Adrenal gland (tissue), 12 donors: Measurements from ENCODE around the gene OXSR1. TPM values are rescaled to one million over a fixed set of nuclear protein-coding genes. Genes with fewer than 3 reads are reported as not detected.

ENCODE experiments used
- DNase-seq, 7 donors: peaks; one replicate each; pipeline ENCODE4 v3.0.0-alpha.2; 2019 to 2020
- H3K27ac ChIP-seq, 5 donors: fragments of 200-600 bp; sonication (generic) in 4 of 5; 1 replicate in 3 of 5; 2 replicates in 2 of 5; pipeline versions ENCODE4 v1.5.1 to v1.8.0; 2016 to 2020; ENCODE audit warnings: mild to moderate bottlenecking in 1 of 5
- H3K27me3 ChIP-seq: fragments of 200-600 bp; 2 replicates; pipeline ENCODE4 v1.8.0; 2021
- H3K36me3 ChIP-seq, 2 donors: fragments of 200-600 bp; replicated peaks in 1 of 2; 1 replicate in 1 of 2; 2 replicates in 1 of 2; pipeline versions ENCODE4 v1.5.1 to v1.8.0; 2018 to 2022
- H3K4me1 ChIP-seq, 2 donors: fragments of 200-600 bp; replicated peaks in 1 of 2; 1 replicate in 1 of 2; 2 replicates in 1 of 2; pipeline versions ENCODE4 v1.5.1 to v1.8.0; 2018 to 2021
- H3K4me3 ChIP-seq, 4 donors: fragments of 200-600 bp; sonication (generic) in 3 of 4; one replicate each; pipeline ENCODE4 v1.5.1; 2016 to 2018
- H3K9me3 ChIP-seq, 3 donors: fragments of 200-600 bp; sonication (generic) in 1 of 3; replicated peaks in 1 of 3; 1 replicate in 2 of 3; 2 replicates in 1 of 3; pipeline versions ENCODE4 v1.5.1 to v1.8.0; 2016 to 2021
- CTCF ChIP-seq, 6 experiments: fragments of 450-650 bp in 4 of 6; fragments of 200-600 bp in 2 of 6; sonication (generic) in 1 of 6; IDR thresholded peaks; 1 replicate in 5 of 6; 2 replicates in 1 of 6; pipeline versions ENCODE4 v1.5.1 to v1.8.0; 2016 to 2021; ENCODE audit warnings: antibody characterized with exemption in 6 of 6, mild to moderate bottlenecking in 2 of 6, moderate library complexity in 1 of 6
- POLR2A ChIP-seq, 2 donors: fragments of 450-650 bp; IDR thresholded peaks; one replicate each; pipeline ENCODE4 v1.6.1; 2017; ENCODE audit warnings: antibody characterized with exemption in 2 of 2, mild to moderate bottlenecking in 2 of 2, moderate library complexity in 1 of 2
- WGBS, 4 donors: extraction: QIAGEN DNeasy Blood & Tissue Kit in 2 of 4; methylation state at CpG; one replicate each; pipeline versions ENCODE4 v1.1.5 to v1.1.7; 2013 to 2017; 5-methylcytosine and 5-hydroxymethylcytosine counted together
- intact Hi-C, 2 donors: fragments of 100-400 bp; cut with DNase I; formaldehyde crosslinking; loops; one replicate each; pipeline versions ENCODE4 v1.14.1 to v1.15.0; 2022 to 2023
- polyA plus RNA-seq, 3 donors: library from polyadenylated mRNA; stranded (reverse); fragments of 200-250 nt in 2 of 3; fragments of 350-450 nt in 1 of 3; fragmentation: Illumina TruSeq in 1 of 3; extraction: RNeasy Lipid Tissue Mini Kit (QIAGEN cat#74804) in 1 of 3; gene quantifications; one replicate each; pipeline ENCODE4 v1.2.3, GENCODE V29; 2013 to 2014
- total RNA-seq, 9 donors: library from RNA; depleted of rRNA in 4 of 9; stranded (reverse); fragments of >200 nt in 4 of 9; fragments of 120-200 nt in 1 of 9; fragmentation: NEBNext Ultra II Directional in 1 of 9; extraction: Animal tissue kit (Norgen Biotek cat#: 25700) in 1 of 9; gene quantifications; one replicate each; pipeline versions ENCODE4 v1.1.0 to v1.2.4, GENCODE V29; 2013 to 2023
- donor health status: healthy with polysubstance abuse.
- donor health status: Bipolar disorder and iron deficiency.
- donor health status: DM: yes; HTN: yes; CAD: no.
- donor health status: DM: no; HTN: no; CAD: no.
- donor health status: DM: no; HTN: no; CAD: no.
- donor health status: DM: yes; HTN: yes; CAD: no.

Gene OXSR1
- total and polyA plus RNA-seq, 12 donors = 14.8 to 47.5 (median 29.3) TPM

DNA sequence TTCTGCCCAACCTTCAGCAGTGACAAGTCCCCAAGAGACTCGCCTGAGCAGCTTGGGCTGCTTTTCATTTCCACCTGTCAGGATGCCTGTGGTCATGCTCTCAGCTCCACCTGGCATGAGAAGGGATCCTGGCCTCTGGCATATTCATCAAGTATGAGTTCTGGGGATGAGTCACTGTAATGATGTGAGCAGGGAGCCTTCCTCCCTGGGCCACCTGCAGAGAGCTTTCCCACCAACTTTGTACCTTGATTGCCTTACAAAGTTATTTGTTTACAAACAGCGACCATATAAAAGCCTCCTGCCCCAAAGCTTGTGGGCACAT, 23.4 kb upstream of the OXSR1 start:
- DNase-seq = peak in 1 of 7 donors; percentile 46
- intact Hi-C loops = loop anchor here in 1 of 2 donors (10.0 kb wide), 1 partner anchor 343 kb away; no protein-coding TSS in a partner anchor
- Histone ChIP-seq H3K36me3 (peaks cover 0 to 20% of the 10 kb centered on the region in 2 donors), H3K27ac (no peak overlapping the region), H3K4me3 (no peak overlapping the region), H3K4me1 (peaks cover 8 to 24% of the 10 kb centered on the region in 2 donors), H3K9me3 (no peaks in the 10 kb centered on the region), H3K27me3 (no peaks in the 10 kb centered on the region)
- WGBS, 4 donors = 94 to 100% (median 99%) methylated on average over 2 of the region's 2 CpGs
- TF ChIP-seq CTCF (IDR thresholded peaks at IDR 0.05) (no peak), POLR2A (IDR thresholded peaks at IDR 0.05) (no peak)

DNA sequence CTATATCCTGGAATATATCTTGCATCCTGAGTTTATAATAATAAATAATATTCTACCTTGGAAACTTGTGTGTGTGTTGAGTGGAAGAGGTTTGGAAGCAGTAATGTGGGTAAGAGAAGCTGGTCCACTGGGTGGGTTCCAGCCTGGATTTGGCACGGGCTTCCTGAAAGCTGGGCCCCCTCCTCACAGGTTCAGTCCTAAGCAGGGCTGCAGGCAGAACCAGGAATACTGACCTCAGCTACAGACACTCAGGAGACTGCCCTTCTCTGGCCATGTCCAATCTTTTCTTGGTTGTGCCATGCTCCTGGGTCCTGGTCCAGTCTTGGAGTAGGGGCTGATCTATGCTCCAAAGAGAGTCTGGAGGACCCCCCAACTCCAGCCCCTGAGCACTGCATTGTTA, 22.4 kb upstream of the OXSR1 start:
- peaks cover 3 to 19% of the 10 kb centered on the region in 2 donors for H3K4me1 ChIP-seq
- H3K36me3 ChIP-seq = peaks cover 0 to 20% of the 10 kb centered on the region in 2 donors
- H3K27me3 ChIP-seq = no peaks in the 10 kb centered on the region
- no peaks in the 10 kb centered on the region for H3K9me3 ChIP-seq
- H3K27ac ChIP-seq = no peak overlapping the region
- TF ChIP-seq CTCF (IDR thresholded peaks at IDR 0.05) (no peak), POLR2A (IDR thresholded peaks at IDR 0.05) (no peak)
- 72 to 90% (median 87%) methylated on average over 1 of the region's 1 CpG for WGBS, 4 donors
- no peak overlapping the region for H3K4me3 ChIP-seq
- peak in 1 of 7 donors; percentile 44 for DNase-seq
- intact Hi-C loops = loop anchor here in 1 of 2 donors (10.0 kb wide), 1 partner anchor 342 kb away; no protein-coding TSS in a partner anchor

DNA sequence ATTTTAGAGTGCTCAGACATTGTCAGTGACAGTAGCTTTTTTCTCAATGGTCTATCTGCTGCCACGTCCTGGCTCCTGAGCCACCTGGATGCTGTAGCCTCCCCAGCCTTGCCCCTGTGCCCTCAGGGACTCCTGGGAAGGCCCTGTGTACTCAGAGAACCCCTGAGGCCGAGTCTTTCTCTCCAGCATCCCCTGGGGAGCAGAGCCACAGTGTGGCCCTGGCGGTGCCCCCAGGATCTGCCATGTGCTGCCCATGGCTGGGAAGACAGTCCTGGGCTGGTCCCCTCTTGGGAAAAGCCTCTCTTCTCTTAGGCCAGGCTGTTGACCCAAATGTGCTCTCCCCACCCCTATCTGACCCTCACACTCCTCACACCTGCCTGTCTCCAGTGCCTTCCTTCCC, 21.8 kb upstream of the OXSR1 start:
- peaks cover 0 to 20% of the 10 kb centered on the region in 2 donors for H3K36me3 ChIP-seq
- DNase-seq = peak in 1 of 7 donors; percentile 42
- 54 to 74% (median 71%) methylated on average over 1 to 3 of the region's 3 CpGs for WGBS, 4 donors
- TF ChIP-seq POLR2A (IDR thresholded peaks at IDR 0.05) = no peak
- no peak for TF ChIP-seq CTCF (IDR thresholded peaks at IDR 0.05)
- peaks cover 0 to 15% of the 10 kb centered on the region in 2 donors for H3K4me1 ChIP-seq
- intact Hi-C loops = loop anchor here in 1 of 2 donors (10.0 kb wide), 1 partner anchor 341 kb away; no protein-coding TSS in a partner anchor
- H3K9me3 ChIP-seq = no peaks in the 10 kb centered on the region
- no peak overlapping the region for H3K27ac ChIP-seq
- no peaks in the 10 kb centered on the region for H3K27me3 ChIP-seq
- H3K4me3 ChIP-seq = no peak overlapping the region

GRCh38 chr3:38146504-38146903, 18.8 kb upstream of the OXSR1 start:
- DNase-seq = no peak
- no peaks in the 10 kb centered on the region for H3K4me1 ChIP-seq
- TF ChIP-seq POLR2A (IDR thresholded peaks at IDR 0.05) (no peak), CTCF (IDR thresholded peaks at IDR 0.05) (no peak)
- H3K36me3 ChIP-seq = peaks cover 0 to 10% of the 10 kb centered on the region in 2 donors
- intact Hi-C loops = loop anchor here in 1 of 2 donors (10.0 kb wide), 1 partner anchor 338 kb away; no protein-coding TSS in a partner anchor
- H3K27me3 ChIP-seq = no peaks in the 10 kb centered on the region
- H3K27ac ChIP-seq = no peak overlapping the region
- 81 to 89% (median 86%) methylated on average over 2 of the region's 2 CpGs for WGBS, 4 donors
- no peak overlapping the region for H3K4me3 ChIP-seq
- no peaks in the 10 kb centered on the region for H3K9me3 ChIP-seq
